Activated CD8-positive, alpha-beta memory T cell treated with anti-CD3 and anti-CD28 coated beads, Interleukin-2, amount 50 U/mL, for 24 hours (primary cell): Measurements from ENCODE around the gene CPXM2.

ENCODE experiments used
- DNase-seq: peaks from one replicate; pipeline ENCODE4 v3.0.0-alpha.2; 2020; ENCODE audit errors: extremely low read depth

The CPXM2 gene

GRCh38 chr10:123847686-123848432 is 43.7 kb downstream of the CPXM2 start:
- DNase-seq: no peak

GRCh38 chr10:123843835-123844234 is 47.8 kb downstream of the CPXM2 start:
- DNase-seq: no peak

GRCh38 chr10:123842692-123843385 is 48.8 kb downstream of the CPXM2 start:
- no peak for DNase-seq

- DNase-seq: no peak
Observed at GRCh38 chr10:123841560-123841959, 50.0 kb downstream of the CPXM2 start.

- no peak for DNase-seq
Observed at GRCh38 chr10:123841115-123841514, 50.5 kb downstream of the CPXM2 start.

GRCh38 chr10:123840714-123841113 is 50.9 kb downstream of the CPXM2 start:
- DNase-seq: no peak

DNA sequence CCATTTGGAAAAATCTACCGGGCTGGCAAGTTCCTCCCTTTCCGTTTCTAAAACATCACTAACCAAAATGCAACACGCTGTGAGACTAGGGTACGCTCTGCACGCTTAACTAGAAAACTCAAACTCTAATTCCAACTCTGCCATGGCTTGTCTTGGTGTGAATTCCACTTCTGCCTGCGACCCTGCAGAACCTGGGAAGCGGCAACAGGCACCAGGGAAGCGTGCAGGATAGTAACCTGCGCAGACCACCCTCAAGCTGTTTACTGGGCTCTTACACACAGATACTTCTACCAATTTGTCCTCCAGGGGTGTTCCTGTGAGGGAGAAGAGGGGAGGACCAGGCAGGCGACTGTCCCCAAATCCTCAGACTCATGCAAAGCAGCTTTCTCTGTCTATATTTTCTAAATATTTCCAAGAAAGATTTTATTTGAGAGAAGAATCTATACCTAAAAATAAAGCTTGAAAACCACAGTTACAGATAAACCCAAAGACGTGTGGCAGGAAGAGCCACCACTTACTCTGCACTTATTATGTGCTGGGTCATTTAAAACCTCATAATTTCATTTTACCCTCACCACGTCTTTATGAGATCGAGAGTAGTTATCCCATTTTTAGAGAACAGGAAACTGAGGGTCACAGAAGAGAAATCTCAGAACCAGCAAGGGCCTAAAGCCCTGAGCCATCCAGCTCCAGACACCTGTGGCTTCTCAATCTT is 52.9 kb downstream of the CPXM2 start:
- DNase-seq: no peak

DNA sequence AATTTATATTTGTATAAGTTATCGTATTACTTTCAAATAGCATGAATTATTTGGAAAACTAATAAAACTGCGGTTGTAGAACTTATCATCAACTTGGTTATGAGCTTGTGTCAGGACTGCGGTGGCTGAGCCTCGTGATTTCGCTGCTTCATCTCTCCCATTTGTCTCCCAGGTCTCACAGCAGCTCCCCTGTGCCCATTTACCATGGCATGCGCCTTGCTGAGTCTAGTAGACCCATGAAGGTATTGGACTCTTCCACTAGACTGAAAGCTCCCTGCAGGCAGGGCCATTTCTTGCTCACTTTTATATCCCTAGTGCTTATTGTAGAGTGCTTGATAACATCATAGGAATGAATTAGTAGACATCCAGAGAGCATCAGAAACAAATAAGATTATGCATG is 53.9 kb downstream of the CPXM2 start:
- DNase-seq: no peak

DNA sequence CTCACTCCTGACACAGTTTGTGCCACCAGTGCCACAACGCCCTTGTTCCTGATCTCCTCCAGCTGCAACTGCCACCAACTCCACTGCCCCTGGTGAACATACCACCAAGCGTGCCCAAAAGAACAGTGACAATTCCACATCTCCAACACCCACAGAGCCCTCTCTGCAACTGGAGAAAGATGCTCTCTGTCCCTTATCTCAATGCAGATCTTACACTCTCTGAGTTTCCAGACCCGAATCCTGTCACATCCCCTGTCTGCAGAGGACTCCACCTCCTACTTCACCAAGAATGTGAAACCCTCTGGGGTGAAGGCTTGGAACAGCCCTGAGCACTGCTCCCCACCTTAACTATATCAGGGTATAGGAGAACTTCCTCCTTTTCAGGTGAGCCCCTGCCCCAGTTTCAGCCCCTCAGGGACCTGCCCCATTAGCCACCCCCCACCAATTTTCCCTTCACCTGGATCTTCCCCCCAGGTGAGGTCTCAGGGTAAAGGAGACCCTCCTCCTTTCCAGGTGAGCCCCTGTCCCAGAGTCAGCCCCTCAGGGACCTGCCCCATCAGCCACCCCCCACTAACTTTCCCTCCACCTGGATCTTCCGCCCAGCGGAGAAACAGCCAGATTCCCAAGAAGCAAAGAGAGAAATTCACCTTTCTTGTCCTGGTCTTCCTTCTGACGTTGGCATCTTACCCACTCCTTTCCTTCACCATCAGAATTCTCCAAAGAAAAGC is 55.0 kb downstream of the CPXM2 start:
- no peak for DNase-seq

GRCh38 chr10:123835575-123835974 is 56.0 kb downstream of the CPXM2 start:
- no peak for DNase-seq

GRCh38 chr10:123833170-123833850 is 58.3 kb downstream of the CPXM2 start:
- no peak for DNase-seq

DNA sequence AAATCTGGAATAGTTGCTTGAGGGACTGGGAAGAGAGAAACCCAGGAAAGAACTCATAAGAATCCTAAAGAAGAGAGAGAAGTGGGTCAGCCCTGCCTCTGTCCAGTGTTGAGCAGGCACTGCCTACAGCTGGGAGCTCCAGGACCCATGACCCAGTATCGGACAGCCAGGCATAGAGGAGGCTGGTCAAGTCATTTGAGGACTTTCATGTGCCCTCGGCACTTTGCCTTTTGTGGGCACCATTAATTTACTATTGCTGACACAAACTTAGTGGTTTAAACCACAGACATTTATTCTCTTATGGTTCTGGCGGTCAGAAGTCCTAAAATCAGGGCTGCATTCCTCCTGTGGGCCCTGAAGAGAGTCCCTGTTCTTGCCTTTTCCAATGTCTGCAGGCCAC is 60.3 kb downstream of the CPXM2 start:
- DNase-seq: no peak

GRCh38 chr10:123821136-123821535 is 70.5 kb downstream of the CPXM2 start:
- no peak for DNase-seq

- DNase-seq: no peak
Observed at GRCh38 chr10:123809632-123810031, 82.0 kb downstream of the CPXM2 start.

- DNase-seq: no peak
Observed at GRCh38 chr10:123808906-123809305, 82.7 kb downstream of the CPXM2 start.

- no peak for DNase-seq
Observed at GRCh38 chr10:123808286-123808685, 83.3 kb downstream of the CPXM2 start.

DNA sequence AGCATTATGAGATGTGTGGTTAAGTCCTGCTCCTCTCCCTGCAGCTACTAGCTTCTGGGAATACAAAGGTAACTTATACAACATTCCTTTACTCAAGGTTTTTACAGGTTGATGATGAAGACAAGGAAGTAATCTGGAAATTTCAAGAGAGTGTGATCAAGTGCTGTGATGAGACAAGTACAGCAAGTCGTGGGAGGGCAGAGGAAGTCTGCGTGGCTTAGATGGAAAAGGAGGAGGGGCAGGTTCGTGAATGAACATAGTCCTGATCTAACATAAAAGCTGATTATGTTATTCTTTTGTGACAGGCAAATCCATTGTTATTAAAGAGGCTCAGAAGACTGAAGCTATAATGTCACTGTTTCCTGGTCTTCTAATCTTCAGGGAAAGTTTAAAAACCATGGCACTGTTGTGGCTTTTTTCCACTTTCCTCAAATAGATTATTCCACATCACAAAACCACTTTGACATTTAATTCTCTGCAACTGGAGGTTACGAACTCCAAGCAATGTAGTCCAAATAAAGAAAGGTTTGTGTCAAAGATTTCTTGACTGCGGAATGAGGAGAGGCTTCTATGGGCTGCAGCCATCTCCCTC is 84.1 kb downstream of the CPXM2 start:
- no peak for DNase-seq

DNA sequence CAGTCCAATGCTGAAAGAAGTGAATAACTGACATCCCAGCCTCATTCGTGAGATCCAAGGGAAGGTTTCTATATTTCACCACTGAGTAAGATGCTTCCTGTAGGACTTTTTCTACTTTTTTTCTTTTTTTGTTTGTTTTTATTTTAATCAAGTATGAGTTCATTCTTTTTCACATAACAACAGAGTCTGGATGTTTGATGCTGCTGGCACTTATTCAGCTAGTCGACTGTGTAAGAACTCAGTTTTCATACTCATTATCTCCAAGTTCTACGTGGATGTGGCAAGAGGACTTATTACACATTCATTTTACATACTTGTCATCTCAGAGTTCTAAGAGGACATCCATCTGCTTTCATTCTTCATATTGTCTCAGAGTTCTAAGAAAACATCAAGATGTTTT is 86.9 kb downstream of the CPXM2 start:
- no peak for DNase-seq

- no peak for DNase-seq
Observed at GRCh38 chr10:123800821-123801220, 90.8 kb downstream of the CPXM2 start.

DNA sequence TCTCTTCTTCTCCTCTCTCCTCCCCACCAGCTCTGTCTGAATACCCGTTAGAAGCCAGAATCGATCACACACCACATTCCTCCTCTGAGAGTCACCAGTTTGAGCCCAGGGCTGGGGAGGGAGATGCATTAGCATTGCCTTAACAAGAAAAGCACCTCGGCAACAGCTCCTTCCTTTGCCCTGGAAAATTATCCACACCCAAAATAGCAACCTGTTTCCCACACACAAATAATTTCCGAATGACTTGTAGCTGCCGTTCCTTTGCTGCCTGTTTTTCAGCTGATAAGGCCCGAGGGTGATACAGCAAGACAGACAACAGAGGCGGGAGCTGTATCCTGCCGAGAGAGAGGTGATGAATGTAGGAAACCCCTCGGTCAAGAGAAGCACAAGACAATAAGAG is 91.3 kb downstream of the CPXM2 start:
- no peak for DNase-seq

GRCh38 chr10:123798856-123799255 is 92.8 kb downstream of the CPXM2 start:
- DNase-seq: no peak
